HG02981 (cell line): ENCODE results near the gene GNAS.

Experiments
- ATAC-seq: cut with Tn5 transposase; IDR thresholded peaks from one replicate; pipeline ENCODE4 v1.9.1; 2021; ENCODE audit warnings: mild to moderate bottlenecking, moderate library complexity; ENCODE audit not compliant: unreplicated experiment

GNAS gene

DNA sequence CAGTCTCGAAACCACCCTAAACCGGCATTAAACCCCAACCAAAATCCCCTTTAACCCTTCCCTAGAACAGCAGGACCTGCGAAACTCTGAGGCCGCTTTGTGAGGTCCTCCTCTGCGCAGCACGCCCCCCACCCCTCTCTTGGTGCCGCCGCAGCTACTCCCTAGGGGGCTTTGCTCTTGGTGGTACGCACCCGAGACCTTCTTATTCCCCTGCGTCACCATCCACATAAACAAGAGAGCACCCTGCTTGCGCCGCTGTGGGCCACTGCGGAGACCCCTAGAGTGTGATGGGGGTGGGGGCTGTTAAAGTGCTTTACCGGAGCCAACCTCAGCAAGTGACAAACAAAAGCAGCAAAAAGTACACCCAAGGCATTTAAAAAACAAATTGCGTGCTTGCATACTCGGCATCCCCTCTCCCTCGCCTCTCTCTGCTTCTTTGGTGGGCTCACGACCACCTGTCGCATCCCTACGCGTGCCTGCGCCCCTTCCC lies 502 bp upstream of the GNAS start:
- no peak for ATAC-seq

GRCh38 chr20:58853466-58853865 lies 950 bp downstream of the GNAS start:
- ATAC-seq = no peak

DNA sequence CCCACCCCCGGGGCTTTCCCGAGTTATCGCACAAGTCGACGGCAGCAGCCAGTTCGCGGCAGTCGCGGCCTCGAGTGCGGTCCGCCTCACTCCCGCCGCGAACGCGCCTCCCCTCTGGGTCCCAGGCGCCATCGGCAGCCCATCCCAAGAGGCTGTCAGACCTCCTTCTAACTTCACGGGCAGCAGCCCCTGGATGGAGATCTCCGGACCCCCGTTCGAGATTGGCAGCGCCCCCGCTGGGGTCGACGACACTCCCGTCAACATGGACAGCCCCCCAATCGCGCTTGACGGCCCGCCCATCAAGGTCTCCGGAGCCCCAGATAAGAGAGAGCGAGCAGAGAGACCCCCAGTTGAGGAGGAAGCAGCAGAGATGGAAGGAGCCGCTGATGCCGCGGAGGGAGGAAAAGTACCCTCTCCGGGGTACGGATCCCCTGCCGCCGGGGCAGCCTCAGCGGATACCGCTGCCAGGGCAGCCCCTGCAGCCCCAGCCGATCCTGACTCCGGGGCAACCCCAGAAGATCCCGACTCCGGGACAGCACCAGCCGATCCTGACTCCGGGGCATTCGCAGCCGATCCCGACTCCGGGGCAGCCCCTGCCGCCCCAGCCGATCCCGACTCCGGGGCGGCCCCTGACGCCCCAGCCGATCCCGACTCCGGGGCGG lies 1.6 kb downstream of the GNAS start:
- no peak for ATAC-seq

DNA sequence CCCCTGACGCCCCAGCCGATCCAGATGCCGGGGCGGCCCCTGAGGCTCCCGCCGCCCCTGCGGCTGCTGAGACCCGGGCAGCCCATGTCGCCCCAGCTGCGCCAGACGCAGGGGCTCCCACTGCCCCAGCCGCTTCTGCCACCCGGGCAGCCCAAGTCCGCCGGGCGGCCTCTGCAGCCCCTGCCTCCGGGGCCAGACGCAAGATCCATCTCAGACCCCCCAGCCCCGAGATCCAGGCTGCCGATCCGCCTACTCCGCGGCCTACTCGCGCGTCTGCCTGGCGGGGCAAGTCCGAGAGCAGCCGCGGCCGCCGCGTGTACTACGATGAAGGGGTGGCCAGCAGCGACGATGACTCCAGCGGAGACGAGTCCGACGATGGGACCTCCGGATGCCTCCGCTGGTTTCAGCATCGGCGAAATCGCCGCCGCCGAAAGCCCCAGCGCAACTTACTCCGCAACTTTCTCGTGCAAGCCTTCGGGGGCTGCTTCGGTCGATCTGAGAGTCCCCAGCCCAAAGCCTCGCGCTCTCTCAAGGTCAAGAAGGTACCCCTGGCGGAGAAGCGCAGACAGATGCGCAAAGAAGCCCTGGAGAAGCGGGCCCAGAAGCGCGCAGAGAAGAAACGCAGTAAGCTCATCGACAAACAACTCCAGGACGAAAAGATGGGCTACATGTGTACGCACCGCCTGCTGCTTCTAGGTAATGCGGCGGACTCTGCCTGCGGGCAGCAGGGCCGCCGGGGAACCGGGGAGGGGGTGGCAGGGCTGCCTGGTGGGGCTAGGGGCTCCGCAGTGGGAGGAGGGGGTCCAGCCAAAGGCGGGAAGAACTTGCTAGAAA lies 2.3 kb downstream of the GNAS start:
- ATAC-seq = no peak

- no peak for ATAC-seq
Measured at GRCh38 chr20:58855506-58856389, 3.2 kb downstream of the GNAS start.

- no peak for ATAC-seq
Measured at GRCh38 chr20:58863044-58863790, 10.7 kb downstream of the GNAS start.

- no peak for ATAC-seq
Measured at GRCh38 chr20:58864346-58864745, 11.8 kb downstream of the GNAS start.

DNA sequence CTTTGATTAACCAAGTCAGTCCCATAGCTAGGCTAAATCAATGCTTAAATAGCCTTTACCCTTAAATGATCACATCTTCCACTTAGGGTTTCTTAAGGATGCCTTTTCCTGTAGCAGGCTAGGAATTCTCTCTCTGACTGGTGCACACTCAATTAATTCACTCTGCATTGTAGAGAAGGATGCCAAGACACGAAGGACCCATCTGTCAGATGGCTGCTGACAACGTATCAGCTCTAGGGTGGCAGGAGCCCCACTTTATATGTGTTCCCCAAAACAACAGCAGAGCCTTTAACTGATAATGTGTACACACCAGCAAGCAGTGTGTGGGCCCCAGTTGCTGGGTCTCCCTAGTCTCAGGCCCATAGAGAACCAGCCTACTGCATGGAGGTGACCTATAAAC lies 13.3 kb downstream of the GNAS start:
- ATAC-seq = no peak

DNA sequence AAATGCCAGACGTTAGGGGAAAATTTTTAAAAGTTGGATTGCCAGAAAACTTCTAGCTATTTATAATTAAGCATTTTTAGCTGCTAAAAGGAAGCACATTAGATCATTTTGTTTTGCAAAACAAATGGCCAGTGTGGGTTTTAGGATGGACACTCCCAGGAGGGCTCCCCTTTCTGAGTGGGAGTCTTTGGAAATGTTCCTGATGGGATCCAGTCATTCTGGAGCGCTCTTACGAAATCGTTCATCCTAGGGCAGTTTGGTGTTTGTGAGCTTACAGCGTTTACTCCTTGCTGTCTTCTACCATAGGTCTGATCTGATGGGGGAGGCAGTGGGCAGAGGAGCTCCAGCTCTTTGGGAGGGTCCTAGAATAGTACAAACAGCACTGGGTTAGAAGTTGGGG lies 14.7 kb downstream of the GNAS start:
- no peak for ATAC-seq

DNA sequence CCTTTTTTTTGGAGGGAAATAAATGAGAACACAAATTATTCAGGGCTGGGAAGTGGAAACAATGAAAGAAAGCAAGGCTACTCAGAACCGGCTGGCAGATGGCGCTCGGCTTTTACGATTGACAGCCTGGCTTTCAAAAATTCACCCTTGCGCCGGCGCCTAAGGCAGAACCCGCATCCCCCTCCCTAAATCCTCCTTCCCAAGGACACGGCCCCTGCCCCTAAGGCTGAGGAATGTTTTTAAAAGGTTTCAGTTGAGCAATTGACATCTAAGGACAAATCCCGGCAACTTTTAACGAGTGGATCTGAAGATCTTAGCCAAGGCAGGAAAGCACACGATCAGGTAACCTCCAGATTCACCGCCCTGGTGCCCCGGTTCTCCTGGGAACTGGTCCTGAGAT lies 16.3 kb downstream of the GNAS start:
- no peak for ATAC-seq

DNA sequence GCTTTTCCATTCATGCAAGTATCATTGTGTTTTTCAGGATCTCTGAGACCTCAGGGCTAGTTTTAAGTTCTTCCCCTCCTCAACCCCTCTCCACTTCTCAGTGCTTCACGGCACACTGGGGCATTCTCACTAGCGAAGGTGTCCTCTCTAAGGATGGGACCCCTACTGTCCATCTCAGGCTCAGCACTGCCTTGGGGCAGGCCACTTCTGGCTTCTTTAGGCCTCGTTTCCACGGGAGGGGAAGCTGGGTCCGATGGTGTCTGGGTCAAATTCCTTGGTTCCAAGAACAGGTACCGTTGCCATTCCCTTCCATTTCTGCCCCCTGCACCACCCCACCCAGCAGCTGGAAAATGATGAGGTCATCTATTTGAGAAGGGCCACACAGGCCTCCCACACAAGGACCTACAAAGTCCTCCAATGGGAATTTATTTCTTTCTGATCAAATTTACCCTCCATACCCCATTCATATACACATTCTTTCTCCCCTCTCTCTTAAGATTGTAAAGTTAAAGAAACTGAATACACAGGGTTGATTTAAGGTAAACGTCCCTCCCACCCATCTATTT lies 17.2 kb downstream of the GNAS start:
- ATAC-seq = no peak

DNA sequence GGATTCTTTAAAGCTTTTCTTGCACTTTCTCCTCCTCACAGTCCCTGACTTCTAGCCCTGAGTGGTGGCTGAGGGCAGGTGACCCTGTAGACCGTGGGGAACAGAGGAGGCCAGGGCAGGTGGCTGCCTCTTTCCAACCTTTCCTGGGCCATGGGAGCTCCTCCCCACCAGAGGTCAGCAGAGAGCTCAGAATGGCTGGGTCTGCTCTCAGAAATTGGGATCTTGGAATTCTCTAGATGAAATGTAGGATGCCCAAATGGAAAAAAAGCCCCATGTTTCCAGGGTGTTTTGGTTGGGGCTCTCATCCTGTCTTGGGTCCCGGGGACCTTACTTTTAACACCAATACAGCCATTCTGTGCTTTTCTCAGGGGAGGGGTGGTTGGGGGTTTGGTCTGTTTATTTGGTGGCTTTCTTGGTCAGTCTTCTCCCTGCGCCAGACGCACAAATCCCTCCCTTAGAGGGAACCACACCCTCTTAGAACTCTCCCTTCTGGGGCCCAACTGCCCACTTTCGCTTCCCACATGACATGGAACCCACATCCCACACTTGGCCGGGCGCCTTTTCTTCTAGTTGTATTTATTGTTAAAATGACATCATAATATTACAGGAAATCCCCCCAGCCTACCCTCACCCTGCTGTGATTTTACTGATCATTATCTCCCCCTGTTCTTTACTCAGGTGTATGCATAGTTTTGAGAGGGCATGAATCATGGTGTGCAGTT lies 17.9 kb downstream of the GNAS start:
- no peak for ATAC-seq

DNA sequence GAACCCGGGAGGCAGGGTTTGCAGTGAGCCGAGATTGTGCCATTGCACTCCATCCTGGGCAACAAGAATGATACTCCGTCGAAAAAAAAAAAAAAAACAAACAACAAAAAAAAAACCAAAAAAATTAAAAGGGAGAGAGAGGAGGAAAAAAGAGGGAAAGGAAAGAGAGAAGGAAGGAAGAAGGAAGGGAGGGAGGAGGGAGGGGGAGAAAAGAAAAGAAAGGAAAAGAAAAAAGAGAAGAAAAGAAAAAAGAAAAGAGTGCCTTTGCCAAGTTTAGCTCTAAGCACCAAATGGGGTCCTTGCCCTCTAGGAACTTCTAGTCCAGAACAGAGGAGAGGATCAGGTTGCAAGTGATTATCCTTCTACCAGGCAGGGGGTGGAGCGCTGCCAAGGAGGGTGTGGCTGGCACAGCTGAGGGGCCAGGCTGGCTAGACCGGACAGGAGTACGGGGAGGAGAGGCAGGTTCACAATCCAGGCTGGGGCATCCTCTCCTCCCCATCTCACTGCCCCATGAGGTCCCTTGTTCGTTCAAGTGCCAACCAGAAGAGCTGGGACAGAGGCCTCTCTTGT lies 19.1 kb downstream of the GNAS start:
- no peak for ATAC-seq

DNA sequence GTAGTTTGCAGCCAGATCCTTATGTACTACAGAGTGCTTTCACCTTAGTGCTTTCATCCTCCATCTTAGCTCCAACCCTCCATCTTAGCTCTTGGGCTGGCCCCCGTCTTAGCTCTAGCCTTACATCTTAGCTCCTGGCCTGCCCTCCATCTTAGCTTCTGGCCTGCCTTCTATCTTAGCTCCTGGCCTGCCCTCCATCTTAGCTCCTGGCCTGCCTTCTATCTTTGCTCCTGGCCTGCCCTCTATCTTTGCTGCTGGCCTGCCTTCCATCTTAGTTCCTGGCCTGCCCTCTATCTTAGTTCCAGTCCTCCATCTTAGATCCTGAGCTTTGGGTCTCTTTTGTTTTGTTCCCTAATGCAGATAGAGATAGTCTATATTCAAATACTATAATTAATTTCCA lies 22.0 kb downstream of the GNAS start:
- no peak for ATAC-seq

GRCh38 chr20:58875111-58875510 lies 22.6 kb downstream of the GNAS start:
- no peak for ATAC-seq

GRCh38 chr20:58875541-58876134 lies 23.1 kb downstream of the GNAS start:
- ATAC-seq = no peak

GRCh38 chr20:58876437-58876836 lies 23.9 kb downstream of the GNAS start:
- no peak for ATAC-seq

DNA sequence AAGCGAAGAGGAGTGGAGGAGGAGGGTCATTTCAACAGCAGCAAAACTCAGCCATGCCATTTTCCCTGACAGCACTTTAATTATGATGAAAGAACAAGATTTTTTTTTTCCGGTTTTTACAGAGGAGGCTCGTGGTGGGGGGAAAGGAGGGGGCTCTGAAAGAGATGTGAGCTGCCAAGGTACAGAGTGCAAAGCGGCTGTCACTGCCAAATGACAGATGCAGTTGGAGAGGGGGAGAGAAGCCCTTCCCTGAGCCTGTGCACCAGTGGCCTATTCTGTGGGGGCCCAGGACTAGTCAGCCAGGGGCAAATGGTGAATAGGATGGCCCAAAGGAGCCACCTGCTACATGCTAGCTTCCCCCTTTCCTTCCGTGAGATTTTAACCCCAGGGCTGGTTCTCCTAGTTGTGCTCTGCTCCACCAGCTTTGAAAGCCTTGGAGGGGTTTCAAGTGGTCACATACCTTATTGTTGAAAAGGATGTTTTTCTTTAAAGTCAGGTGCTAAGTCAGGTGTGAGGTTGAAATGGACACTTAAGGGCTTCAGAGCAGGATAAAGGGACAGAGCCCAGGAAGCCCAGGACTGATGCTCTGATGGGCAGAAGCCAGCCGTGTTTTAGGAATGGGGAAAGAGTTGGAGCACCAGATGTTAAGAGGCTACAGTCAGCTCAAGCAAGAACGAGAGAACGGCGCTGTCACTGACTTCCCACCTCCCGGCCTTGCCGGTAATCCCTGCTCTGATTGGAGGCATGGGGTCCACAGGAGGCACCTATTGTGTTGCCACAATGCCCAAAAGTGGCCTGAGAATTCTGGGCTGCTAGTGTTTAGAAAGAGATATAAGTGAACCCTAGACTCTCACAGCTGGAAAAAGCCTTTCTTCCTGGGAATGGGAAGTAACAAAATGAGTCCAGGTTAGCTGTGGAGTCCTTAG lies 24.8 kb downstream of the GNAS start:
- ATAC-seq = no peak
